Keratinocyte (primary cell): Measurements from ENCODE around the gene SLC35D2.

ENCODE experiments used
- CTCF ChIP-seq, 3 experiments: IDR thresholded peaks in 1 of 3; conservative IDR thresholded peaks in 1 of 3; optimal IDR thresholded peaks in 1 of 3; 2 replicates in 2 of 3; 3 replicates in 1 of 3; pipeline versions ENCODE3 to v1.5.1; 2011; ENCODE audit warnings: low read length in 3 of 3, mild to moderate bottlenecking in 3 of 3, moderate library complexity in 2 of 3, control low read depth in 1 of 3, inconsistent platforms in 1 of 3; ENCODE audit not compliant: insufficient read depth in 2 of 3; ENCODE audit errors: extremely low read depth in 1 of 3
- EZH2 ChIP-seq: IDR thresholded peaks from one replicate; pipeline ENCODE4 v1.6.1; 2012; ENCODE audit warnings: inconsistent platforms, mild to moderate bottlenecking, low read length, moderate library complexity

- TF ChIP-seq CTCF (optimal IDR thresholded peaks at IDR 0.05 in 1 of 3, IDR thresholded peaks at IDR 0.05 in 1 of 3, conservative IDR thresholded peaks at IDR 0.05 in 1 of 3; ENCODE audit: extremely low read depth in 1 of 3, insufficient read depth in 2 of 3, low read length in 3 of 3) = no peak
- TF ChIP-seq EZH2 = no peak
Observed at GRCh38 chr9:96343515-96344360, 39.8 kb downstream of the SLC35D2 start.
